NCI-H2081 treated with DMSO at 0.1 percent for 48 hours (cell line): ENCODE data around the gene SLC66A2.

Experiments
- DNase-seq: peaks from one replicate; lab custom pipeline; 2025; lab: John Stamatoyannopoulos, UW

Gene SLC66A2

GRCh38 chr18:79950515-79951341 is 725 bp downstream of the SLC66A2 start:
- no peak for DNase-seq

GRCh38 chr18:79949697-79950487 is 1.6 kb downstream of the SLC66A2 start:
- DNase-seq, result no peak

- DNase-seq, result no peak
Measured at GRCh38 chr18:79948719-79949411, 2.6 kb downstream of the SLC66A2 start.

- no peak for DNase-seq
Measured at GRCh38 chr18:79947881-79948610, 3.4 kb downstream of the SLC66A2 start.

GRCh38 chr18:79947054-79947755 is 4.2 kb downstream of the SLC66A2 start:
- DNase-seq, result no peak

GRCh38 chr18:79945118-79946042 is 6.1 kb downstream of the SLC66A2 start:
- DNase-seq, result no peak

- DNase-seq, result no peak
Measured at GRCh38 chr18:79944746-79945117, 6.7 kb downstream of the SLC66A2 start.

- DNase-seq, result peak; percentile 35
Measured at GRCh38 chr18:79944126-79944731, 7.2 kb downstream of the SLC66A2 start.

GRCh38 chr18:79943608-79944125 is 7.8 kb downstream of the SLC66A2 start:
- DNase-seq, result no peak

- no peak for DNase-seq
Measured at GRCh38 chr18:79942786-79943607, 8.5 kb downstream of the SLC66A2 start.

GRCh38 chr18:79942211-79942610 is 9.2 kb downstream of the SLC66A2 start:
- DNase-seq, result no peak

GRCh38 chr18:79941473-79942119 is 9.9 kb downstream of the SLC66A2 start:
- no peak for DNase-seq

GRCh38 chr18:79940814-79941472 is 10.5 kb downstream of the SLC66A2 start:
- no peak for DNase-seq

- DNase-seq, result no peak
Measured at GRCh38 chr18:79940126-79940813, 11.2 kb downstream of the SLC66A2 start.

- DNase-seq, result no peak
Measured at GRCh38 chr18:79939096-79939495, 12.4 kb downstream of the SLC66A2 start.

GRCh38 chr18:79938196-79938595 is 13.3 kb downstream of the SLC66A2 start:
- no peak for DNase-seq
